Liver (tissue), 9 donors: ENCODE data around the gene BCAS4. TPM values are rescaled to one million over a fixed set of nuclear protein-coding genes. Genes with fewer than 3 reads are reported as not detected.

ENCODE experiments used
- DNase-seq: peaks from one replicate; pipeline ENCODE4 v3.0.0-alpha.2; 2017; ENCODE audit warnings: low spot score
- H3K27ac ChIP-seq, 2 donors: one replicate each; pipeline ENCODE4 v1.7.0; 2013; ENCODE audit warnings: inconsistent platforms in 2 of 2, low read length in 2 of 2, control low read depth in 1 of 2, low read depth in 1 of 2, mild to moderate bottlenecking in 1 of 2
- H3K27me3 ChIP-seq, 4 donors: one replicate each; pipeline versions ENCODE4 v1.6.1 to v1.7.0; 2013; ENCODE audit warnings: low read length in 3 of 4, inconsistent platforms in 1 of 4, mild to moderate bottlenecking in 1 of 4, moderate library complexity in 1 of 4; ENCODE audit not compliant: control insufficient read depth in 4 of 4, insufficient read depth in 4 of 4
- H3K36me3 ChIP-seq, 4 donors: one replicate each; pipeline versions ENCODE4 v1.6.1 to v1.7.0; 2013; ENCODE audit warnings: low read length in 3 of 4, mild to moderate bottlenecking in 3 of 4, low read depth in 1 of 4, moderate library complexity in 1 of 4; ENCODE audit not compliant: control insufficient read depth in 4 of 4, insufficient read depth in 3 of 4
- H3K4me1 ChIP-seq, 4 donors: one replicate each; pipeline versions ENCODE4 v1.6.1 to v1.7.0; 2013; ENCODE audit warnings: low read length in 3 of 4, mild to moderate bottlenecking in 3 of 4, moderate library complexity in 1 of 4; ENCODE audit not compliant: control insufficient read depth in 4 of 4, insufficient read depth in 4 of 4
- H3K4me3 ChIP-seq, 3 donors: one replicate each; pipeline versions ENCODE4 v1.6.1 to v1.7.0; 2013; ENCODE audit warnings: low read length in 3 of 3, control low read depth in 1 of 3, low read depth in 1 of 3, mild to moderate bottlenecking in 1 of 3
- H3K9ac ChIP-seq, 2 donors: one replicate each; pipeline ENCODE4 v1.7.0; 2013; ENCODE audit warnings: low read length in 2 of 2, mild to moderate bottlenecking in 2 of 2, moderate library complexity in 2 of 2, control low read depth in 1 of 2, low read depth in 1 of 2
- H3K9me3 ChIP-seq, 4 donors: one replicate each; pipeline versions ENCODE4 v1.6.1 to v1.7.0; 2013; ENCODE audit warnings: low read length in 3 of 4; ENCODE audit not compliant: control insufficient read depth in 4 of 4
- CTCF ChIP-seq: fragments of 150-350 bp; IDR thresholded peaks from 2 replicates; pipeline ENCODE4 v1.5.1; 2017; ENCODE audit warnings: improper control_type of control experiment, low read depth, low read length; ENCODE audit not compliant: missing input control
- EGR1 ChIP-seq, 2 donors: IDR thresholded peaks; 2 replicates each; pipeline ENCODE4 v1.6.1; 2016 to 2018; ENCODE audit warnings: antibody characterized with exemption in 2 of 2, low read depth in 2 of 2
- FOXA1 ChIP-seq: IDR thresholded peaks from 2 replicates; pipeline ENCODE4 v1.6.1; 2016; ENCODE audit warnings: antibody characterized with exemption
- FOXA2 ChIP-seq: IDR thresholded peaks from 2 replicates; pipeline ENCODE4 v1.6.1; 2016; ENCODE audit warnings: antibody characterized with exemption
- HNF4A ChIP-seq, 2 donors: conservative IDR thresholded peaks; 2 replicates each; pipeline ENCODE4 v1.6.1; 2016; ENCODE audit warnings: antibody characterized with exemption in 2 of 2, mild to moderate bottlenecking in 2 of 2
- HNF4G ChIP-seq: IDR thresholded peaks from 2 replicates; pipeline ENCODE4 v1.6.1; 2016; ENCODE audit warnings: antibody characterized with exemption
- MAX ChIP-seq: IDR thresholded peaks from 2 replicates; pipeline ENCODE4 v1.6.1; 2016; ENCODE audit warnings: antibody characterized with exemption
- NR2F2 ChIP-seq: IDR thresholded peaks from 2 replicates; pipeline ENCODE4 v1.6.1; 2016; ENCODE audit warnings: antibody characterized with exemption
- REST ChIP-seq: IDR thresholded peaks from 2 replicates; pipeline ENCODE4 v1.6.1; 2016; ENCODE audit warnings: antibody characterized with exemption, mild to moderate bottlenecking
- RXRA ChIP-seq, 2 donors: IDR thresholded peaks; 2 replicates each; pipeline ENCODE4 v1.6.1; 2017 to 2018; ENCODE audit warnings: antibody characterized with exemption in 2 of 2, mild to moderate bottlenecking in 1 of 2
- SP1 ChIP-seq: IDR thresholded peaks from 2 replicates; pipeline ENCODE4 v1.6.1; 2018; ENCODE audit warnings: antibody characterized with exemption, mild to moderate bottlenecking
- TAF1 ChIP-seq: conservative IDR thresholded peaks from 2 replicates; pipeline ENCODE4 v1.6.1; 2016; ENCODE audit warnings: antibody characterized with exemption, mild to moderate bottlenecking
- ZBTB33 ChIP-seq: IDR thresholded peaks from 2 replicates; pipeline ENCODE4 v1.6.1; 2016; ENCODE audit warnings: antibody characterized with exemption
- WGBS: extraction: QIAGEN DNeasy Blood & Tissue Kit; methylation state at CpG from one replicate; pipeline ENCODE4 v1.1.7; 2013; 5-methylcytosine and 5-hydroxymethylcytosine counted together
- polyA plus RNA-seq, 2 donors: library from polyadenylated mRNA; stranded (reverse) in 1 of 2; unstranded in 1 of 2; fragments of 200-250 nt in 1 of 2; fragments of >200 nt in 1 of 2; fragmentation: Nextera tagmentation in 1 of 2; extraction: Ambion mirVana in 1 of 2; gene quantifications; one replicate each; pipeline versions ENCODE4 v1.2.1 to v1.2.3, GENCODE V29; 2013 to 2015
- total RNA-seq, 2 donors: library from RNA; depleted of rRNA; stranded (reverse); fragments of >200 nt; gene quantifications; one replicate each; pipeline ENCODE4 v1.2.3, GENCODE V29; 2014
- donor health status: healthy.
- donor health status: healthy.
- donor health status: healthy.
- donor health status: healthy.
- donor health status: healthy.

BCAS4 gene
- total and polyA plus RNA-seq, 4 donors: 0.25 to 0.50 (median 0.47) TPM

- H3K36me3 ChIP-seq: no peaks in the 10 kb centered on the region
- H3K4me3 ChIP-seq: no peak overlapping the region
- H3K27ac ChIP-seq: no peak overlapping the region
- WGBS: 95% methylated on average over 13 of the region's 13 CpGs
- no peak overlapping the region for H3K9ac ChIP-seq
- H3K9me3 ChIP-seq: no peaks in the 10 kb centered on the region
- no peak for TF ChIP-seq SP1
- TF ChIP-seq REST: no peak
- TF ChIP-seq MAX: no peak
- TF ChIP-seq EGR1 (IDR thresholded peaks at IDR 0.05; ENCODE audit: low read depth in 2 of 2): no peak
- no peaks in the 10 kb centered on the region for H3K4me1 ChIP-seq
- DNase-seq: no peak
- H3K27me3 ChIP-seq: no peaks in the 10 kb centered on the region
Measured at GRCh38 chr20:50828363-50829136, 33.7 kb downstream of the BCAS4 start.

GRCh38 chr20:50831622-50832021 lies 36.8 kb downstream of the BCAS4 start:
- no peak for DNase-seq
- WGBS: 83% methylated on average over 6 of the region's 6 CpGs
- no peaks in the 10 kb centered on the region for H3K4me1 ChIP-seq
- no peak overlapping the region for H3K27ac ChIP-seq
- no peaks in the 10 kb centered on the region for H3K27me3 ChIP-seq
- no peak overlapping the region for H3K4me3 ChIP-seq
- no peak overlapping the region for H3K9ac ChIP-seq
- H3K36me3 ChIP-seq: no peaks in the 10 kb centered on the region
- no peak for TF ChIP-seq TAF1
- no peak for TF ChIP-seq CTCF
- no peak for TF ChIP-seq NR2F2
- TF ChIP-seq FOXA2: no peak
- TF ChIP-seq FOXA1: no peak
- TF ChIP-seq EGR1 (IDR thresholded peaks at IDR 0.05; ENCODE audit: low read depth in 2 of 2): no peak
- no peak for TF ChIP-seq RXRA (IDR thresholded peaks at IDR 0.05)
- no peak for TF ChIP-seq ZBTB33
- no peak for TF ChIP-seq SP1
- no peak for TF ChIP-seq HNF4G
- TF ChIP-seq HNF4A (conservative IDR thresholded peaks at IDR 0.05): no peak
- H3K9me3 ChIP-seq: no peaks in the 10 kb centered on the region
